ENCODE data around the gene ALKBH6. TPM values are rescaled to one million over a fixed set of nuclear protein-coding genes. Genes with fewer than 3 reads are reported as not detected.

The ALKBH6 gene
- total and polyA plus RNA-seq, 4 donors, result 13.3 to 30.1 (median 23.8) TPM

DNA sequence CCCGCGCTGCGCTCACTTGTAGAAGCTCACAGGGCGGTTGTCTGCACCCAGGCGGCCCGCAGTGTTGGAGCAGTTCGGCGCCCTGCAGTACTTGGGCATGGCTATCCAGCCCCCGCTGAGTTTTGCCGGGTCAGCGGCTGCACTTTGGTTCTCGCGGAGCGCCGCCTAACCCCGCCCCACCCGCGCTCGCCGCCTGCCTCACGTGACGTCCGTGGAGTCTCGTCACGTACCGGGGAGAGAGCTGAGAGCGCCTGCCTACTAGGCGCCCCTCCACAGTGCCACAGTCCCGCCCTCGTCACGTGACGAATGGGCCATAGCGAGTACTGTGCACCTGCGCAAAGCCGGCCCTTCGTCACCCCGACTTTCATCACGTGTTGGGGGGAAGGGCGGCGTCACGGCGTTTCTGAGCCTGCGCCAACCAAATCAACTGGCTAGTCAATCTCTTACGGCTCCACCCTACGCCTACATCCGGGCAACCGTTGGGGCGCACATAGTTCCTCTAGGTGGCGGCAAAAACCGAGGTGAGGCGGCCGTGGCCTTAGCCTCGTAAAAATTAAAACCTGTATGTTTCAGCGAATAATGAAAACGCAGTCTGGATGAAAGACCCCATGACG lies 40.2 kb upstream of the ALKBH6 start, which contains the start of gene THAP8:
TSS of gene THAP8 (minus strand) at position 167 of the 614 bp plus-strand sequence. CDS start at position 99, 68 bp downstream.
- H3K4me1 ChIP-seq (ENCODE audit: control insufficient read depth in 5 of 5, insufficient read depth in 5 of 5, low read length in 5 of 5), result peaks cover 0 to 13% (median 3%) of the 10 kb centered on the region in 5 donors
- ATAC-seq (ENCODE audit: insufficient read depth, low FRiP score), result peak; percentile 91
- H3K27ac ChIP-seq (ENCODE audit: low read depth in 1 of 2, low read length in 1 of 2), result peak within 1 kb of the TSS; percentile 92
- H3K27me3 ChIP-seq (ENCODE audit: control insufficient read depth in 3 of 3, insufficient read depth in 3 of 3, low read length in 2 of 3), result no peaks in the 10 kb centered on the region
- no peaks in the 10 kb centered on the region for H3K36me3 ChIP-seq (ENCODE audit: control insufficient read depth in 4 of 4, insufficient read depth in 4 of 4, low read length in 4 of 4)
- peak; percentile 100 for DNase-seq
- peak within 1 kb of the TSS in 1 of 2 donors; percentile 75 for H3K9ac ChIP-seq (ENCODE audit: insufficient read depth in 1 of 2, low read length in 2 of 2)
- WGBS, 2 donors, result 0% methylated on average over 56 of the region's 56 CpGs
- H3K4me3 ChIP-seq, result peak within 1 kb of the TSS; percentile 51
- TF ChIP-seq, protein P1, sequence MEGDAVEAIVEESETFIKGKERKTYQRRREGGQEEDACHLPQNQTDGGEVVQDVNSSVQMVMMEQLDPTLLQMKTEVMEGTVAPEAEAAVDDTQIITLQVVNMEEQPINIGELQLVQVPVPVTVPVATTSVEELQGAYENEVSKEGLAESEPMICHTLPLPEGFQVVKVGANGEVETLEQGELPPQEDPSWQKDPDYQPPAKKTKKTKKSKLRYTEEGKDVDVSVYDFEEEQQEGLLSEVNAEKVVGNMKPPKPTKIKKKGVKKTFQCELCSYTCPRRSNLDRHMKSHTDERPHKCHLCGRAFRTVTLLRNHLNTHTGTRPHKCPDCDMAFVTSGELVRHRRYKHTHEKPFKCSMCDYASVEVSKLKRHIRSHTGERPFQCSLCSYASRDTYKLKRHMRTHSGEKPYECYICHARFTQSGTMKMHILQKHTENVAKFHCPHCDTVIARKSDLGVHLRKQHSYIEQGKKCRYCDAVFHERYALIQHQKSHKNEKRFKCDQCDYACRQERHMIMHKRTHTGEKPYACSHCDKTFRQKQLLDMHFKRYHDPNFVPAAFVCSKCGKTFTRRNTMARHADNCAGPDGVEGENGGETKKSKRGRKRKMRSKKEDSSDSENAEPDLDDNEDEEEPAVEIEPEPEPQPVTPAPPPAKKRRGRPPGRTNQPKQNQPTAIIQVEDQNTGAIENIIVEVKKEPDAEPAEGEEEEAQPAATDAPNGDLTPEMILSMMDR (IDR thresholded peaks at IDR 0.05; ENCODE audit: control extremely low read depth, extremely low read depth), result peak; percentile 9
- no peaks in the 10 kb centered on the region for H3K9me3 ChIP-seq (ENCODE audit: control insufficient read depth in 4 of 4, insufficient read depth in 3 of 4, low read length in 3 of 4)

DNA sequence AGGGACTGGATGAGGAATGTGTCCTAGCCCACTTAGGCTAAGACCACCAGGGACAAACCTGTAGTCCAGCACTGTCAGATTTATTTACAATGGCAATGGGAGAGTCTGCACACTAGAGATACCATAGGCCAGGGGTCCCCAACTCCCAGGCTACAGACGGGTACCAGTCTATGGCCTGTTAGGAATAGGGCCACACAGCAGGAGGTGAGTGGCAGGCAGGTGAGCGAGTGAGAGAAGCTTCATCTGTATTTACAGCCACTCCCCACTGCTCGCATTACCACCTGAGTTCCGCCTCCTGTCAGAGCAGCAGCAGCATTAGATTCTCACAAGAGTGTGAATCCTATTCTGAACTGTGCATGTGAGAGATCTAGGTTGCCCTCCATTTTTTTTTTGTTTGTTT lies 37.6 kb upstream of the ALKBH6 start:
- H3K9me3 ChIP-seq (ENCODE audit: control insufficient read depth in 4 of 4, insufficient read depth in 3 of 4, low read length in 3 of 4), result no peaks in the 10 kb centered on the region
- TF ChIP-seq, protein P1 (IDR thresholded peaks at IDR 0.05; ENCODE audit: control extremely low read depth, extremely low read depth), result no peak
- no peak for ATAC-seq (ENCODE audit: insufficient read depth, low FRiP score)
- no peak overlapping the region for H3K27ac ChIP-seq (ENCODE audit: low read depth in 1 of 2, low read length in 1 of 2)
- H3K36me3 ChIP-seq (ENCODE audit: control insufficient read depth in 4 of 4, insufficient read depth in 4 of 4, low read length in 4 of 4), result no peaks in the 10 kb centered on the region
- DNase-seq, result no peak
- H3K4me1 ChIP-seq (ENCODE audit: control insufficient read depth in 5 of 5, insufficient read depth in 5 of 5, low read length in 5 of 5), result peaks cover 0 to 13% (median 3%) of the 10 kb centered on the region in 5 donors
- WGBS, 2 donors, result 95 to 99% methylated on average over 4 of the region's 4 CpGs
- no peaks in the 10 kb centered on the region for H3K27me3 ChIP-seq (ENCODE audit: control insufficient read depth in 3 of 3, insufficient read depth in 3 of 3, low read length in 2 of 3)
- H3K9ac ChIP-seq (ENCODE audit: insufficient read depth in 1 of 2, low read length in 2 of 2), result no peak overlapping the region
- no peak overlapping the region for H3K4me3 ChIP-seq

DNA sequence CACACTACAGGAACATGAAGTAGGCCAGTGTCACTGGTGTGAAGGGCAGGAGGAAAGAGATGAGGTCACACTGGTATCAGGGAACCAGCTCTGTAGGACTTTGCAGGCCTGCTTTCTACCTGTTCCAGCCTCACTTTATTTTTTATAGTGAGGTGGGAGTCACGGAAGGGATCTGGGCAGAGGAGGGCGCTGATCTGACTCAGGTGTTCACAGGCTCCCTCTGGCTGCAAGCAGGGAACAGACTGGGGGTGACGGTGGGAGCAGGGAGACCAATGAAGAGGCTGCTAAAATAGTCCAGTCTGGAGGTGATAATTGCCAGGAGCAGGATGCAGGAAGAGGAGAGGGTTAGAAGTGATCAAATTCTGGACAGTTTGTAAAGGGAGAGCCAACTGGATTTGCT lies 37.2 kb upstream of the ALKBH6 start:
- 61 to 72% methylated on average over 3 of the region's 3 CpGs for WGBS, 2 donors

More for the DNA sequence above, 37.2 kb upstream of the ALKBH6 start:
- H3K4me3 ChIP-seq, result no peak overlapping the region
- TF ChIP-seq, protein P1 (IDR thresholded peaks at IDR 0.05; ENCODE audit: control extremely low read depth, extremely low read depth), result no peak
- no peak overlapping the region for H3K9ac ChIP-seq (ENCODE audit: insufficient read depth in 1 of 2, low read length in 2 of 2)
- no peaks in the 10 kb centered on the region for H3K9me3 ChIP-seq (ENCODE audit: control insufficient read depth in 4 of 4, insufficient read depth in 3 of 4, low read length in 3 of 4)
- H3K36me3 ChIP-seq (ENCODE audit: control insufficient read depth in 4 of 4, insufficient read depth in 4 of 4, low read length in 4 of 4), result no peaks in the 10 kb centered on the region
- H3K27me3 ChIP-seq (ENCODE audit: control insufficient read depth in 3 of 3, insufficient read depth in 3 of 3, low read length in 2 of 3), result no peaks in the 10 kb centered on the region
- DNase-seq (no peak), ATAC-seq (ENCODE audit: insufficient read depth, low FRiP score) (no peak)
- peaks cover 0 to 9% (median 3%) of the 10 kb centered on the region in 5 donors for H3K4me1 ChIP-seq (ENCODE audit: control insufficient read depth in 5 of 5, insufficient read depth in 5 of 5, low read length in 5 of 5)
- H3K27ac ChIP-seq (ENCODE audit: low read depth in 1 of 2, low read length in 1 of 2), result no peak overlapping the region

Measured in lung (tissue), 12 donors.